Urothelium cell line (cell line): Measurements from ENCODE around the gene OR10H3.
"Not testable (repeated sequence)": the region's sequence is repeated elsewhere in the genome, so short reads cannot be mapped to it uniquely, and the experiment has no call there.

Experiments used
- DNase-seq: peaks from one replicate; pipeline ENCODE4 v3.0.0; 2011; ENCODE audit warnings: low spot score, mixed read lengths
- FAIRE-seq: peaks from 2 replicates; lab custom pipeline; 2011; peaks lifted over from hg19 to GRCh38; lab: Jason Lieb, UNC

OR10H3 gene, protein sequence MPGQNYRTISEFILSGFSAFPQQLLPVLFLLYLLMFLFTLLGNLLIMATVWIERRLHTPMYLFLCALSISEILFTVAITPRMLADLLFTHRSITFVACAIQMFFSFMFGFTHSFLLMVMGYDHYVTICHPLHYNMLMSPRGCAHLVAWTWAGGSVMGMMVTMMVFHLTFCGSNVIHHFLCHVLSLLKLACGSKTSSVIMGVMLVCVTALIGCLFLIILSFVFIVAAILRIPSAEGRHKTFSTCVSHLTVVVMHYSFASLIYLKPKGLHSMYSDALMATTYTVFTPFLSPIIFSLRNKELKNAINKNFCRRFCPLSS

DNA sequence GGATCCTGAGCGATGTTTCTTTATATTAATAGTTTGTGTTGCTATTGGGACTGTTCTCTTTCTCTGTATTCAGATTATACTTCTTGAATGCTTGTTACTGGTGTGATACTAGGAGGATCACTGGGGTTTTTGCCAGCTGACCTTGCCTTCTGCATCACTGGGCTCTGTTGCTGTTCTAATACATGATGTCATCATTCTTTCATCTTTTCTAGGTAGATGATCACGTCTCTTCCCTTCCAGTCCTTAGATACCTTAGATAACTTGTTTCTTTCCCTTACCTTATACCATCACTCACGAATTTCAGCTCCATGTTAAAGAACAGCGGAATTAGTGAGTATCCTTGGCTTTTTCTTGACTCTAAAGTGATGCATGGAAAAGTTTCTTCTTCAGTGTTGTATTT lies at the start of gene OR10H3:
Gene OR10H3, plus strand, starts transcription at position 264 of the 400 bp plus-strand sequence. CDS start 3,408 bp downstream, outside the sequence.
- FAIRE-seq: no peak
- no peak for DNase-seq

DNA sequence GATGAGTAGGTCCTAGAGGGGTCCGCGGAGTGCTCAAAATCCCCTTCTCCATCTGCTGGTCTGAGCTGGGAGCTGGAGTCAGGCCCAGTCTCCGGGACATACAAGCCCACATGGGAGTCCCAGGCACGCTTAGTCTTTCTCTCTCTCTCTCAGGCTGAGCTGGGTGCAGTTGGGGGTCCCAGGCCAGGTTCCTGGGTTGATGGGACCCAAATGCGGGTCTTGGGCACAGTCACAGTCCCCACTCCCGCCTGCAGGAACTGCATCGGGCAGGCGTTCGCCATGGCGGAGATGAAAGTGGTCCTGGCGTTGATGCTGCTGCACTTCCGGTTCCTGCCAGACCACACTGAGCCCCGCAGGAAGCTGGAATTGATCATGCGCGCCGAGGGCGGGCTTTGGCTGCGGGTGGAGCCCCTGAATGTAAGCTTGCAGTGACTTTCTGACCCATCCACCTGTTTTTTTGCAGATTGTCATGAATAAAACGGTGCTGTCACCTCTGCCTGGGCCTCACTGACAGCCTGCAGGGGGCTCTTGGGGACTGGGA lies 41.1 kb upstream of the OR10H3 start:
- DNase-seq: peak; percentile 27
- no peak for FAIRE-seq

DNA sequence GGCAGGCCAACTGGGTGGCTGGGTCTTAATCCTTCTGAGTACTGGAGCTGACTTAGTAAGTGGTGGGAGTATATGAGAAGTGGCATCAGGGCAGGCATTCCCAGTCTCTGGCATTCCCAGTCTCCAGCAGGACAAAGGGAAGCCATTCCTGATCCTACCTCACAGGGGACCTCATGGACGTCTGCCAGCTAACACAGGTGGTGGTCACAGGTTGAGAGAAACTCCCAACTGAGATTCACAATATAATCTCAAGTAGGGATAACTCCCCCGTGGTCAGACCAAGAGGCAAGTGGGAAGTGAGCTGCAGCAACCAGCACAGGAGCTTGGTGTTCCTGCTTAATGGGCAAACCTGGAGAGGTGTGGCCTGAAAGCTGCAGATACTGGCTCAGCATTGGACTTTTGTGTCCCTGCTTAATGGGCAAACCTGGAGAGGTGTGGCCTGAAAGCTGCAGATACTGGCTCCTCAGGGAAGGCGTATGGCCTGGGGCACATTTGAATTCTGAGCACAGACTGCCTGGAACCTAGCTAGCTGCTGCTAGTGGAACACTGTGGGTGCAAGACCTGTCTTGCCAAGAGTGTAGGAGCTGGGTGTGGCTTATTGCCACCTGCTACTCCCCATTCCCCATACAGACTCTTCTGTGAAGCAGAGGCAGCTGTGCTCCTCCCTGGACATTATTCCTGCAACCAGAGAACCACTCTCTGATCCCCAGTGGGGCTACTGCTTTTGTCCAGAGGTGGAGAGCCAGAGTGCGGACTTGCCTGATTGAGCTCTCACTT lies 35.8 kb upstream of the OR10H3 start:
- DNase-seq: no peak
- no peak for FAIRE-seq

DNA sequence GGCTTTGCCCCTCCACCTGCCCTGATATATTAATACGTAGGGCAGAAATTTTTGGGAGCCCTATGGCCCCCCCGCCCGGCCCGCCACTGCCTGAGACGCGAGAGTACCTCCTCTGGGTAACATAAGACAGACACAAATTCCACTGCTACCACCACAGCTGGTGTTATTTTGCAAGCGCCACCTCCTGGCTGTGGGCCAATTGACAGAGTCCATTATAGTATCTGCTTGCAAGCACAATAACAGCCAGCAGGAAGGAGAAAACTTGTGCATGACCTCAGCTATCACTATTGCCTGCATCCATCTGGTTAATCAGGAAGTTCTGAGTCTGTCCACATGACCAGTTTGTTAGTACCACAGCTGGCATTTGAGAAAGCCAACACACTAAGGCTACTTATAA lies 35.3 kb upstream of the OR10H3 start:
- peak; percentile 16 for DNase-seq
- no peak for FAIRE-seq

DNA sequence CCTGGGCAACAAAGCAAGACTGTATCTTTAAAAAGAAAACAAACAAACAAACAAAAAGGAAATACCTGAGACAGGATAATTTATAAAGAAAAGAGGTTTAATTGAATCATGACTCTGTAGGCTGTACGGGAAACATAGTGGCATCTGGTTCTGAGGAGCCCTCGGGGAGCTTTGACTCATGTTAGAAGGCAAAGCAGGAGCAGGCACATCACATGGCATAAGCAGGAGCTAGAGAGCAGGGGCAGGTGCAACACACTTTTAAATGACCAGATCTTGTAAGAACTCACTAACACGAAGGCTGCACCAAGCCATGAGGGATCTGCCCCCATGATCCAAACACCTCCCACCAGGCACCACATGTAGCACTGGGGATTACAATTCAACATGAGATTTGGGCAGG lies 23.1 kb upstream of the OR10H3 start:
- DNase-seq (no peak), FAIRE-seq (no peak)

DNA sequence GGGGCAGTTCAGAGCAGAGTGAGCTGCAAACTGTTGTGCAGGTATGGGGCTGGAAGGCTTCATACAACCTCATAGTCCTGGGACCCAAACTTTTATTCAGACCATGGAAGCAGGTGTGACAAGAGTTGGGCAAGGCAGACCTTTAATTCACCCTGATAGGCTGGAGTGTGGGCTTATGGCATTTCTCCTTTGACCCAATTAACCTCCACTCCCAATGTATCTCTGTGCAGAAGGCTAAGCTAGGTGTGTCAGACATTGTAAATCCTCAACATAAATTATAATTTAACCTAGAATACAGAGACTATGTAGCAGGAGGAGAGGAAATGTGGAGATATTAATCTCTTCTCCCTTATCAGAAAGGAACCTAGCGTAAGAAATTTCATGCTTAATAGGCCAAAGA lies 22.1 kb upstream of the OR10H3 start:
- DNase-seq: no peak
- no peak for FAIRE-seq

DNA sequence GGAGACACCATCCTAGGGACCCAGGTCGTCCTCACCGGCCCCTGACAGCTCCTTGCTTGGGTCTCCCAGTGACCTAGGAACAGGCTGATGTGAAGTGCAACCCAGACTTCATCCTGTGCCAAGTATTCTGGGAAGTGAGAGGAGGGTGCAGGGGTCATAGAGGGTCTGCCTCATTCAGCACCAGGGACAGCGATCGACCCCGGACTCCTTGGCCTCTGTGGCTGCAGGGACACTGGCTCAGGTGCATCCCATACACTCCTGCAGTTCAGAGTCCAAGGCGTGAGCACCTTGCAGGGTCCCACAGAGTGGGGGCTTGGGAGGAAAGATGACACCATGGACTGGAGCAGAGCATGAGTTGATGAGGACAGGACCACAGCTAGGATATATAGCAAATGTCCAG lies 20.0 kb upstream of the OR10H3 start:
- DNase-seq (no peak), FAIRE-seq (no peak)

DNA sequence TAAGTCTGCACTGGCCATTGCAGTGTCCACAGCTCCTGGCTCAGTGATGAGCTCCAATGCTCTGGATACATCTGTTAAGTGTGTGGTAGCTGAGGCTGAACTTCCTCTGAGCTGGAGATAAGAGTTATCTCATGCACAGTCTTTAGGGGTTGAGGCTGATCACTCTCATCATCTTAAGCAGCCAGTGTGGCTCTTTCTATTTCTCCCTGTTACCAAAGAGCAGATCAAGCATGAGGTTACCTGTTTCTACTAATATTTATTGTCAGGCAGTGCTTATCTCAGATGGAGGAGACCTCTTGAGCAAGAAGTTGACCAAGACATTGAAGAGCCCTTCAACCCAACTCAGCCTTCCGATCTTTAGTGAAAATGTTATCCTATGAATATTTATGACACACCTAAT lies 16.5 kb upstream of the OR10H3 start:
- FAIRE-seq (no peak), DNase-seq (no peak)

DNA sequence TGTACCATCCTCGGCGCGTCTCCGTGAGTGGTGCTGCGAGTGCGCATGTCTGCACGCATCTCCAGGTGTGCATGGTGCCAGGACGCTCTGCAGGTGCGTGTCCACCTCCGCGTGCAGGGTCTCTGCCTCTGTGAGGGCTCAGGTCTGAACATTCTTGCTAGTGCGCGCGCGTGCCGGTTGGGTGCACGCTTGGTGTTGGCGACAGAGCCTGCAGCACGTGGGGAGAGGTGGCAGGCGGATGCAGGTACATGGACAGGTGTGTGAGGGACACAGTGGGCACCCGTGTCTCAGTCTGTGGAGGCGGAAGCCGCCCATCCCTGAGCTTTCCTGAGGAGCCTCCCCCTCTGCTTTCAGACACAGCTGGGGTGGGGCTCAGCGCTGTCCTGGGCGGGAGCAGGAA lies 14.8 kb upstream of the OR10H3 start:
- DNase-seq: peak; percentile 9
- no peak for FAIRE-seq

DNA sequence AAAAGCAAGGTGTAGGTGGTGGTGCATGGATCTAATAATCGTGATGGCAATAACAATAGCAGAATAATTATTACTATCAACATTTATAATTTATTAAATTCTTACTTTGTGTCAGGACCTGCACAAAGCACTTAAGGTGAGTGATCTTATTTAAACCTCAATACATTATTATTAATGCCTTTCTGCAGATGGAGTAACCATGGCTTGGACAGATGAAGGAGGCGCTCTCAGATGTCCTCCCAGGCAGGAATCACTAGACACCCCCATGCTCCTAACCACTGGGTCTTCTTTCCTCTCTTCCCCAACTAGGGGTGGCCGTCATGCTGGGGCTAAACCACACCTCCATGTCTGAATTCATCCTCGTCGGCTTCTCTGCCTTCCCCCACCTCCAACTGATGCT lies 10.1 kb upstream of the OR10H3 start, which contains the start of gene OR10H2:
Gene OR10H2, plus strand, starts transcription at position 301 of the 400 bp plus-strand sequence. Its CDS starts 20 bp downstream, at position 321.
- FAIRE-seq (no peak), DNase-seq (no peak)

DNA sequence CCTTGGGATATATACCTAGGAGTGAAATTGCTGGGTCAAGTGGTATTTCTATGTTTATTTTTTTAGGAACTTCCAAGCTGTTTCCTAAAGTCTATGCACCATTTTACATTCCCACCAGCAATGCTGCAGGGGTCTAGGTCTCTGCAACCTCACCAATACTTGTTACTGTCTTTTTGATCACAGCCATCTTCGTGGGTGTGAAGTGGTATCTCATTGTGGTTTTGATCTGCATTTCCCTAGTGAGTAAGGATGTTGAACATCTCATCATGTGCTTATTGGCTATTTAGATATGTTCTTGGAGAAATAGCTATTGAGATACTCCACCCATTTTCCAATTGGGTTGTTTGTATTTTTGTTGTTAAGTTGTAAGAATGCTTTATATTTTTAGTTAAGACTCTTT lies 7.2 kb upstream of the OR10H3 start:
- FAIRE-seq (no peak), DNase-seq (no peak)

DNA sequence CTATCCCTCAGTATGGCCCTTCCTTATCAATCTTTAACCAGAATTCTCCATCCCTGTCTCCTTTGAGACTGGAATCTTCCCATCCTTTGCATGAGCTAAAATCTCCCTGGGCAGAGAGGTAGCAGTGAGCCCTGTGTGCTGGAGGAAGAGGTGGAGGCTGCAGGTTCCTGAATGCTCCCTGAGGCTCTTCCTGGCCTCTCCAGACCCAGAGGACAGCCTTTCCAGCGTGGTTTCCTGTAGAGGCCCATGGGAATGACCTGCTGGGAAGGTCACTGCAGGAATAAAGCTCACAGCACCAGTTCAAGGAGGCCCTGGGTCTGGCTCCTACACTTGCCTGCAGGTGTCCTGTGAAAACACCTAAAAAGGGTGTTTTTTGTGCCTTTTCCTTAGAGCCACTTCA lies 5.4 kb upstream of the OR10H3 start:
- DNase-seq: no peak
- FAIRE-seq: no peak

DNA sequence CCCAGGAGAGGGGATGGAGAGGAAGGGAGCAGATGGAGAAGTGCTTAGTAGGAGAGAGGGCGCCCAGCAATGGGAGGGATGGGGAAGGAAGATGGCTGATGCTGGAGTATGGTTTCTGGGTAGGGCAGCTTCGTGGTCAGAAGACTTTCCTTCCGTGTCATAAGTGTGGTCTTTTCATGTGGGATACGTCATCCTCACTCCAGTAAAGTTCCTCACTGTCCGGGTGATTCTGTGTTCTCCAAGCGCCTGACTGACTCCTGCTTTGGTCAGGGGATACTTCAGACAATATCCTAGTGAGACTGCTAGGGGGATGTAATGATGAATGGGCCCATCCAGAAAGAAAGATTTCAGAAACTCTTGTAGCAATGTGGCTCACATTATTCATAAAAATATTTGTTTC lies 3.9 kb upstream of the OR10H3 start:
- no peak for FAIRE-seq

DNA sequence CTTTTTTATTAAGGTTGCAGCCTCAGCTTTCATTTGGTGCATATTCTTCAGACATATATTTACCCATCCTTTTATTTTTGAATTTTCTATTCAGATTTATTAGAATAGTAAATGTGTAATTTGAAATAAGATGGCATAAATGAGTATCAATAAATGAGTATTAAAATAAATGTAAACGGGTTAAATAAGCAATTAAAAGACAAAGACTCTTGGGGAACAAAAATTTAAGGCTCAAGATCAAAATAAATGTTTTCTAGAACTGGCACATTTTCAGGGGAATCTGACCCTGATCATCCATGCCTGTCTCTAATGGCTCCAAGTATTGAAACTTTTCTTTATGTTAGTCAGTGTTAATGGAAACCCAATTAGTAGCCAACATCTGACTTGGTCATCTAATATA lies 3.0 kb downstream of the OR10H3 start:
- FAIRE-seq: no peak
- DNase-seq: no peak

More for the DNA sequence above, 3.9 kb upstream of the OR10H3 start:
- no peak for DNase-seq

DNA sequence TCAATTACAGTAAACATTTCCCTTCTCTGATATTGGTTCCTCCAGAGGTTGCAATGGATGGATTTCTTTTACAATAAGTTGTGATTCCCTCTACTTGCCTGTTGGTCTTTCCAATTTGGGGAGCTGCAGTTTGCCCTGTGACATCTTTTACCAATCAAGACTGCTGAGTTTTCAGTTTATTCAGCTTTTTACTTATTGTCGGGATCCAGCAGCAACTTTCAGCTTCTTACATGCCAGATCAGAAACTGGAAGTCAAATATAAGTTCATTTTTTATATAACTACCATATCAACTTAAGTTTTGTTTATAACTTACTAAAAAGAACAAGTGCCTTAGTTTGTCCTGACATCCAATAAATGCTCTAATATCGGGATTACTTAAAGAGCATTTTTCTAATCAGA lies 10.5 kb downstream of the OR10H3 start:
- FAIRE-seq (no peak), DNase-seq (no peak)

DNA sequence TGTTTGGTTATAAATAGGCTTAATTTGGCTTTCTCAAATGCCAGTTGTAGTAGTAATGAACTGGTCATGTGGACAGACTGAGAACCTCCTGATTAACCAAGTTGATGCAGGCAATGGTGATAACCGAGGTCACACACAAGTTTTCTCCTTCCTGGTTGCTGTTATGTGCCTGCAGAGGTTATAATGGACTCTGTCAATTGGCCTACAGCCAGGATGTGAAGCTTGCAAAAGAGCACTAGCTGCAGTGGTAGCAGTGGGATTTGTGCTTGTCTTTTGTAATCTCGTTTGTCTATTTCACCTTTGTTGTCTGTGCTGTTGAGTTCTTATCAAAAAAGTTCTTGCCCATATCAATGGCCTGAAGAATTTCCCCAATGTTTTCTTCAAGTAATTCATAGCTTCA lies 20.6 kb downstream of the OR10H3 start:
- DNase-seq (no peak), FAIRE-seq (no peak)

DNA sequence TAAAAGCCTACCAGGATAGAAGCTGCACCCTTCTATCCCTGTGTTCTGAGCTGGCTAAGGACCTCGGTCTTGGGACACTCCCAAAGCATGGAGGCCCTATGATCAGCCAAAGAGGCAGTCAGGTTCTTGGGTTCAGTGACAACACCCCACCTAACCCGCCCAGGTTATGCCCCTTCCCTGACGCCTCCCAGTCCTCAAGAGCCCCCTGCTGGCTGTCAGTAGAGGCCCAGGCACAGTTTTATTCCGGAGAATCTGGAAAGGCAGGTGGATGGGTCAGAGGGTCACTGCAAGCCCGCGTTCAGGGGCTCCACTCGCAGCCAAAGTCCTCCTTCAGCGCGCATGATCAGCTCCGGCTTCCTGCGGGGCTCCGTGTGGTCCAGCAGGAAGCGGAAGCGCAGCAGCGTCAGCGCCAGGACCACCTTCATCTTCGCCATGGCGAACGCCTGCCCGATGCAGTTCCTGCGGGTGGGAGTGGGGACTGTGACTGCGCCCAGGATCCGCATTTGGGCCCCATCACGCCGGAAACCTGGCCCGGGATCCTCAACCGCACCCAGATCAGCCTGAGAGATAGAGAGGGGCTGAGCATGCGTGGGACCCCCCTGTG lies 22.3 kb downstream of the OR10H3 start:
- DNase-seq (peak; percentile 26), FAIRE-seq (no peak)

DNA sequence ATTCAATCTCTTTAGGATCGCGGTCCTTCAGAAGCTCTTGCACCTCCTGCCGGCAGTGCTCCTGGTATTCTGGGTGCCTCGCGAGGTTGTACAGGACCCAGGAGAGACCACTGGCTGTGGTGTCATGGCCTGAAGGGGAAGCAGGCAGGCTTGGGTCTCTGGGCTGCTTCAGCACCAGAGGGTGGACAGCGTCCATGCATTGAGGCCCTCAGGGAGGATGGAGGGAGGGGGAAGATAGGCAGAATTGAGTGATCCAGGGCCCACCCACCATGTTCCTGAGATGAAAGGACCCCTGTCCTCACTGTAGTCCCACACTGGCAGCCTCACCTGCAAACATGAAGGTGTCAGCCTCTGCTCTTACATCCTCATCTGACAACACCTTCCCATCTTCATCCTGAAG lies 31.8 kb downstream of the OR10H3 start:
- DNase-seq: no peak
- FAIRE-seq: no peak

DNA sequence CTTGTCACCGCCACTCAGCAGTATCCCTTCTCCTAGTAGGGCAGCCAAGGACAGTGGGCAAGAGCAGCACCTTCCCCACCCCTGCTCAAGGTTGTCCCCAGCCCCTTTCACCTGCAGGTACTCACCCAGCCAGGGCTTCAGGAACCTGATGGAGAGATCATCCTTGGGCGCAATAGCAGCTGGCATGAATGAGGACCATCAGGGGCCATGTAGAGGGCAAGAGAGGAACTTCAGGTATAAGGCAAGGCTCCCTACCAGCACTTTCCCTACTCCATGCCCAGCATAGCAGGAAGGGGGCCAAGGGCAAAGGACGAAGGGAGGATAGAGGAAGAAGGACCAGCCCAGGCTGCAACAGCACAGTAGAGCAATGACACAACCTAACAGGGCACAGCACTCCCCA lies 36.4 kb downstream of the OR10H3 start:
- FAIRE-seq, DNase-seq: not testable (repeated sequence)

DNA sequence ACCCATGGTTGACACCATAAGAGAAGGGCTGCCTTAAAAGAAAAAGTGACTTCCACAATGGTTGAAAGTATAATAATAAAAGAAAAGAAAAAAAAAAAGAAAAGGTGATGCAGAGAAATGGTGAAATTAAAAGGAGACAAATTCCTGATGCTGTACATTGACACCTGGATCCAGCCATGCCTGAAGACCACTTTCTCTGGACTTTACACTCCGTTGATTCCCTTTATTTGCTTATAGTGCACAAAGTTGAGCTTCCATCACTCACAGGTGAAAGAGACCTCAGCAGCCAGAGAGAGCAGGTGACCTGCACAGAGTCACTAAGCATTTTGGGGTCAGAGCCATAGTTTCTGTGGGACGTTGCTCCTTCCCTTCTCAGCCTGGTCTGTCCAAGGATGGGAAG lies 37.5 kb downstream of the OR10H3 start:
- DNase-seq (no peak), FAIRE-seq (no peak)

DNA sequence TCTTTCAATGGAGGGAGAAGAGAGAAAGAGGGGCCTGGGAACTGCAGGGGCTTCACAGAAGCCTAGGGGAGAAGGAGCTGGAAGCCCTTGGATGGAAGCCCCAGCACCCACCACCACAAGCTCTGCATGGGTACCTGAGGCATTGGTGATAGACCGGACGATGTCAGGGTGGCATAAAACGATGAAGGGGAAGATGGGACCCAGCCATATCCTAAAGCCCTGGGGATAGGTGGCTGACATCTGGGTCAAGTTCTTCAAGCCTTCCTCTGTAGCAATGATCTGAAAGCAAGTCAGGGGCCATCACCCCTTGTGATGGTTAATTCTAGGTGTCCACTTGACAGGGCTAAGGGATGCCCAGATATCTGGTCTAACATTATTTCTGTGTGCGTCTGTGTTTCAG lies 38.5 kb downstream of the OR10H3 start:
- DNase-seq: no peak

More for the DNA sequence above, 38.5 kb downstream of the OR10H3 start:
- no peak for FAIRE-seq
